Measurements from ENCODE around the gene SIRPB2. TPM values are rescaled to one million over a fixed set of nuclear protein-coding genes. Genes with fewer than 3 reads are reported as not detected.

SIRPB2 gene
- total RNA-seq, 2 donors from 2014 or later, result not detected

DNA sequence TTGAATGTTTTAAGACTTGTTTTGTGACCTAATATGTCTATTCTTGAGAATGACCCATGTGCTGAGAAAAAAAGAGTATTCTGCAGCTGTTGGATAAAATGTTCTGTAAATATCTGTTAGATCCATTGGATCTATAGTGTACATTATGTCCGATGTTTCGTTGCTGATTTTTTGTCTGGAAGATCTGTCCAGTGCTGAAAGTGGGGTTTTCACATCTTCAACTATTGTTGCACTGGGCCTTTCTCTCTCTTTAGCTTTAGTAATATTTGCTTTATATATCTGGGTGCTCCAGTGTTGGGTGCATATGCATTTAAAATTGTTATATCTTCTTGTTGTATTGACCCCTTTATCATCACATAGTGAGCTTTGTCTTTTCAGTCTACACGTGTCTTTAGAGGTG is 5.7 kb upstream of the SIRPB2 start:
- Histone ChIP-seq H3K27ac (ENCODE audit: low read depth, low read length) (no peak overlapping the region), H3K4me1 (ENCODE audit: control insufficient read depth, insufficient read depth, low read length) (no peaks in the 10 kb centered on the region), H3K27me3 (ENCODE audit: control insufficient read depth, insufficient read depth, low read length, poor library complexity, severe bottlenecking) (no peaks in the 10 kb centered on the region), H3K9me3 (ENCODE audit: control insufficient read depth, low read length) (peaks cover 21% of the 10 kb centered on the region), H3K9ac (ENCODE audit: extremely low read depth, low read length, poor library complexity, severe bottlenecking) (no peak overlapping the region), H3K36me3 (ENCODE audit: control insufficient read depth, insufficient read depth, low read length) (no peaks in the 10 kb centered on the region), H3K4me3 (ENCODE audit: low read length) (no peak overlapping the region)
- no peaks in the 10 kb centered on the region for H3K9me3 Mint-ChIP-seq
- DNase-seq, result no peak
- H3K4me3 Mint-ChIP-seq, result no peak overlapping the region
- TF ChIP-seq, protein P1, sequence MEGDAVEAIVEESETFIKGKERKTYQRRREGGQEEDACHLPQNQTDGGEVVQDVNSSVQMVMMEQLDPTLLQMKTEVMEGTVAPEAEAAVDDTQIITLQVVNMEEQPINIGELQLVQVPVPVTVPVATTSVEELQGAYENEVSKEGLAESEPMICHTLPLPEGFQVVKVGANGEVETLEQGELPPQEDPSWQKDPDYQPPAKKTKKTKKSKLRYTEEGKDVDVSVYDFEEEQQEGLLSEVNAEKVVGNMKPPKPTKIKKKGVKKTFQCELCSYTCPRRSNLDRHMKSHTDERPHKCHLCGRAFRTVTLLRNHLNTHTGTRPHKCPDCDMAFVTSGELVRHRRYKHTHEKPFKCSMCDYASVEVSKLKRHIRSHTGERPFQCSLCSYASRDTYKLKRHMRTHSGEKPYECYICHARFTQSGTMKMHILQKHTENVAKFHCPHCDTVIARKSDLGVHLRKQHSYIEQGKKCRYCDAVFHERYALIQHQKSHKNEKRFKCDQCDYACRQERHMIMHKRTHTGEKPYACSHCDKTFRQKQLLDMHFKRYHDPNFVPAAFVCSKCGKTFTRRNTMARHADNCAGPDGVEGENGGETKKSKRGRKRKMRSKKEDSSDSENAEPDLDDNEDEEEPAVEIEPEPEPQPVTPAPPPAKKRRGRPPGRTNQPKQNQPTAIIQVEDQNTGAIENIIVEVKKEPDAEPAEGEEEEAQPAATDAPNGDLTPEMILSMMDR (conservative IDR thresholded peaks at IDR 0.05), result no peak
- peaks cover 9% of the 10 kb centered on the region for H3K4me1 Mint-ChIP-seq
- 100% methylated on average over 2 of the region's 3 CpGs; no CpG with 5 or more reads in 1 of the 2 experiments for WGBS, 2 experiments (ENCODE audit: insufficient coverage in 1 of 2, insufficient read length in 1 of 2)
- no peak overlapping the region for H3K27ac Mint-ChIP-seq
- H3K36me3 Mint-ChIP-seq (ENCODE audit: low read depth), result no peaks in the 10 kb centered on the region
- peaks cover 17% of the 10 kb centered on the region for H3K27me3 Mint-ChIP-seq (ENCODE audit: insufficient read depth)

DNA sequence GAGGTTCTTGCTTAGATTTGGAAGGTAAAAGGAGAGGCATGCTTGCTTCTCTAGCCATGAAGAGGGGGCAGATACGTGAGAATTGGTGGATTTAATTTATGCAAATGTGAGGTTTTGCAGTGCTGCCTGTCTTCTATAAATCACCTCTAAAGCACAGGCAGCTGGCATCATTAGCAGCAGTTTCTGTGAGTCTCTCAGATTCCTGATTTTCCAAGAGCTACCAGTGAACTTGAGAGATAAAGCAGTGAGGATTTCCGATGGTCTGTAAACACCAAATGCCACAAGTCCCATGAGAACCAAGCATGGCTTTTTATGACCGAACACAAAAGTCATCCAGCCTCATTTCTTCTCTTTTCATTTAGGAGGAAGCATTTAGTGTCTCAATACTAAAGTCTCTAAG is 3.2 kb upstream of the SIRPB2 start:
- Mint-ChIP-seq H3K27me3 (ENCODE audit: insufficient read depth) (peaks cover 19% of the 10 kb centered on the region), H3K27ac (no peak overlapping the region), H3K9me3 (no peaks in the 10 kb centered on the region), H3K36me3 (ENCODE audit: low read depth) (no peaks in the 10 kb centered on the region), H3K4me1 (no peaks in the 10 kb centered on the region), H3K4me3 (no peak overlapping the region)
- Histone ChIP-seq H3K27ac (ENCODE audit: low read depth, low read length) (no peak overlapping the region), H3K9ac (ENCODE audit: extremely low read depth, low read length, poor library complexity, severe bottlenecking) (no peak overlapping the region), H3K9me3 (ENCODE audit: control insufficient read depth, low read length) (peaks cover 9% of the 10 kb centered on the region), H3K4me1 (ENCODE audit: control insufficient read depth, insufficient read depth, low read length) (no peaks in the 10 kb centered on the region), H3K36me3 (ENCODE audit: control insufficient read depth, insufficient read depth, low read length) (no peaks in the 10 kb centered on the region), H3K4me3 (ENCODE audit: low read length) (no peak overlapping the region), H3K27me3 (ENCODE audit: control insufficient read depth, insufficient read depth, low read length, poor library complexity, severe bottlenecking) (no peaks in the 10 kb centered on the region)
- TF ChIP-seq, protein P1 (conservative IDR thresholded peaks at IDR 0.05), result no peak
- DNase-seq, result no peak
- 73 to 89% methylated on average over 3 of the region's 3 CpGs for WGBS, 2 experiments (ENCODE audit: insufficient coverage in 1 of 2, insufficient read length in 1 of 2)

DNA sequence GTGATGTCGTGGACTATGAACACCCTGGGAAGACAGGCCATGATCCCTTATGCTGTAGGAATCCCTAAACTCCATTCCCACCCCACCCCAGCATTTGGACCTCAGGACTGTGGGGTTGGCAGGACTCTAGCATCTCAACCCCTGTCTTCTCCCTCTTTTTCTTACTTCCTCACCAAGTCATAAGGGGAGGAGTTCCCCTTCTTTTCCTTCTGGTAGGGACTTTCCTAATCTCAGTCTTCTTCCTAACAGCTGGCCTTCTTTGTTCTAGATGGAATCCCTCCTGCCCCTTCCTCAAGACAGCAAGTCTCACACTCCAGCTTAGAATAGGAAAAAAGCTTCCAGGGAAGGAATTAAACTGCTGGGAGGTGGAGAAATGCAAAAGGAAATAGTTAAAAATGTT is 2.3 kb upstream of the SIRPB2 start:
- Mint-ChIP-seq H3K36me3 (ENCODE audit: low read depth) (no peaks in the 10 kb centered on the region), H3K27ac (no peak overlapping the region), H3K4me3 (no peak overlapping the region), H3K27me3 (ENCODE audit: insufficient read depth) (peaks cover 25% of the 10 kb centered on the region), H3K4me1 (no peaks in the 10 kb centered on the region), H3K9me3 (no peaks in the 10 kb centered on the region)
- no peak for DNase-seq
- peaks cover under 1% of the 10 kb centered on the region for H3K27me3 ChIP-seq (ENCODE audit: control insufficient read depth, insufficient read depth, low read length, poor library complexity, severe bottlenecking)
- no peaks in the 10 kb centered on the region for H3K4me1 ChIP-seq (ENCODE audit: control insufficient read depth, insufficient read depth, low read length)
- H3K36me3 ChIP-seq (ENCODE audit: control insufficient read depth, insufficient read depth, low read length), result no peaks in the 10 kb centered on the region
- H3K4me3 ChIP-seq (ENCODE audit: low read length), result no peak overlapping the region
- no peak overlapping the region for H3K9ac ChIP-seq (ENCODE audit: extremely low read depth, low read length, poor library complexity, severe bottlenecking)
- TF ChIP-seq, protein P1 (conservative IDR thresholded peaks at IDR 0.05), result no peak
- 88% methylated on average over 1 of the region's 1 CpG; no CpG with 5 or more reads in 1 of the 2 experiments for WGBS, 2 experiments (ENCODE audit: insufficient coverage in 1 of 2, insufficient read length in 1 of 2)
- H3K27ac ChIP-seq (ENCODE audit: low read depth, low read length), result no peak overlapping the region
- H3K9me3 ChIP-seq (ENCODE audit: control insufficient read depth, low read length), result peaks cover 9% of the 10 kb centered on the region
